Measurements from ENCODE around the gene LARP4B.

Gene LARP4B

DNA sequence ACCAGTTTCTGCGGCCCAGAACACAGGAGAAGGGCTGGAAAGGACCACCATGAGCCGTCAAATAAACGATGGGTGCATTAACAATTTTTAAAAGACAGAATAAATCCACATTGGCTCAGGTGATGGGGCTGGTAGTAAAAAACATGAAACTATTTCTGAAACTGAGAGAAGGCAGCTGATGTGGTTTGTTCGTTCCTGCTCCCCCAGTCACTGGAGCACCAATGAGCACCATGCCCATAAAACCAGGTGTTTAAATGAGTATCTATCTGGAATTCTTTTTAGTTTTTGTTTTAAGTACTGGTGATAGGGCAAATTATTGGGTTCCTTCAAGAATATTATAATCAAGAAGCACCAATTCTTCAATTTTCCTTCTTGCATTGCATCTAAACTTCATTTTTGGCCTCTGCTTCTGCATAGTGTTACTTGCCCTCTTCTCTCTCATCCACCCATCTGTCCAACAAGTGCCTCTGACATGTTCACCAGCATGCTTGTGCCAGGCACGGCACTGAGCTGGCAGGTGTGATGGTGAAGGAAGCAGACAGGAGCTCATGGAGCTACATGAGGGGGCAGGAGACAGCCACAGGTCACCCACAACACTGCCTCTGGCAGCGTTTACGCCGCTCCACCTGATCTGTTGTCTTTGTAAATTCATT lies 65.5 kb downstream of the LARP4B start:
- DNase-seq (no peak), ATAC-seq (no peak)

DNA sequence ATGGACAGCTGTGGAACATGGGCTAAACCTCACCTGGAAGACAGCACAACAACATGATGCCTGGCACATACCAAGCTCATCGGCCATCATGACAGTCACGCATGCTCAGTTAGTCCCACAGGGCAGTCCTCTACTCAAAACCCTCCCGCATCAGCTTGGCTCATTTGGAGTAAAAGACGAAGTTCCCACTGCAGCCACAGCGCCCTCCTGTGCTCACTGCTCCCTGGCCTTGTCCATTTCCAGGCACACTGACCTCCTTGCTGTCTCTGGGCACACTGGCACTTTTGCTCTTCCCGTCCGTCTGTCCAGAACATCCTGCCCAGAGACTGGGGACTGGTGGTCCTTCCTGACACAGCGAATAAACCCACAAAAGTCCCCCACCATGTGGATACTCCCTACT lies 66.2 kb downstream of the LARP4B start:
- ATAC-seq, result no peak
- DNase-seq, result no peak

DNA sequence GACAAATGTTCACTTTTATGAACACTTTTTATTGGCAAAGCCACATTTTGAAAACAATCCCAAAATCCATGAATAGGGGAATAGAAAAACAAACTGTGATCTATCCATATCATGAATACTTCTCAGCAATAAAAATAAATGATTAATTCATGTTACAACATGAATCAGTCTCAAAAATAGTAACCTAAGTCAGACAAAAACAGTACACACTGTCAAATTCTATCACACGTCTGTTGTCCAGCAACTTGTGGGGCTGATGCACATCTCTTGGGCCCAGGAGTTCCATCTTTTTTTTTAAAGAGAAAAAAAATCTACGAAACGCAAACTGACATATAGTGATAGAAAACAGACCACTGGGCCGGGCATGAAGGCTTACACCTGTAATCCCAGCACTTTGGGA lies 71.0 kb downstream of the LARP4B start:
- DNase-seq (no peak), ATAC-seq (no peak)

DNA sequence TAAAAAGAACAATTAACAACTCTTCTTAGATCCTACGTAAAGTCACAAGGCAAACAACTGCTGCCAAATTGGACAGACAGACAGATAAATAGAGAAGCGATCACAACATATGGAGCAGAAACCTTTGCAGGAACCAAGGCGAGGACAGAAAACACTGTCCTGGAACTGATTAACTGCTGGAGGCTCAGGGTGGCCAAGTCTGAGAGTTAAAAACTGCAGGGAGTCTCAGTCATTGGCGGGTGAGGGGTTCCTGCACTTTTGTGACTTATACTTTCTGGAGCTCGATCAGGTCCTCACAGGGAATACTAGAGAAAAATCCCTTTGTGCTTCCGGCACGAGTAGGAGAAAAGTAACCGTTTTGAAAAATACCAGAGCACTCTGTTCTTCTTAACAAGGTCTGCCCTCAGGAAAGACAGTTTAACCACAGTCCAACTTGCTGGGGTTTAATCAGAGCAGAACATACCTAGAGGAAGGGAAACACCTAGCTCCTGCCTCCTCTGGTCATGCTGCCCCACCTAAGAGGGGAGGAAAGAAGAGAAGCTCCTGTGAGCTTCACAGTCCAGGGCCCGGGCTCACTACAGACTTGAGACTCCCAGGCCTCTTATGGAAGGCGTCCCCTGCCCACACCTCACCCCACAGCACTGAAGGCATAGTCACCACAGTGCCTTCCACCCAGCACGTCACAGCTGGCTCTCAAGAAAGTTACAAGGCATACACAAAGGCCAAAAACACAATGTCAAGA lies 74.9 kb downstream of the LARP4B start:
- DNase-seq (no peak), ATAC-seq (no peak)

DNA sequence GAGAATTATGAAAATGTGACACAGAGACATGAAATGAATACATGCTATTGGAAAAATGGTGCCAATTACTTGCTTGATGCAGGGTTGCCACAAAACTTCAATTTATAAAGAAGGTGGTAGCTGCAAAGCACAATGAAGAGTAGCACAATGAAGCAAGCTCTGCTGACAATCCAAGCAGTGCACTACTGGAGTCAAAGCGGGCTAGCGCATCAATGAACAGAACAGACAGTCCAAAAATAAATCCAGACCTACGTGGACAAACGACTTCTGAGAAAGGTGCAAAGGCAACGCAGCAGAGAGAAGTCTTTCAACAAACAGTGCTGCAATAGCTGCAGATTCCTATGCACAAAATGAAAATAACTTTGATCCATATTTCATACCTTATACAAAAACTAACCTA lies 75.8 kb downstream of the LARP4B start:
- DNase-seq, result no peak
- ATAC-seq, result no peak

DNA sequence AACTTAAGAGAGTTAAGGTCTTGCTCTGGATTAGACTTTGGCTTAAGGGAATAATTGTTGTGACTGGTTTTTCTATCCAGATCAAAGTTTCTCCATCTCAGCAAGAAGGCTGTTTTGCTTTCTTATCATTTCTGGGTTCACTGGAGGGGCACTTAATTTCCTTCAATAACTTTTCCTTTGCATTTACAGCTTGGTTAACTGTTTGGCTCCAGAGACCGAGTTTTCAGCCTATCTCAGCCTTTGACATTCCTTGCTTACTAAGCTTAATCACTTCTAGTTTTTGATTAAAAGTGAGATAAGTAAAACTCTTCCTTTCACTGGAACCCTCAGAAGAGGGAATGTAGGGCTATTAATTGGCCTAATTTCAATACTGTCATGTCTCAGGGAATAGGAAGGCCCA lies 76.4 kb downstream of the LARP4B start:
- ATAC-seq (no peak), DNase-seq (no peak)

DNA sequence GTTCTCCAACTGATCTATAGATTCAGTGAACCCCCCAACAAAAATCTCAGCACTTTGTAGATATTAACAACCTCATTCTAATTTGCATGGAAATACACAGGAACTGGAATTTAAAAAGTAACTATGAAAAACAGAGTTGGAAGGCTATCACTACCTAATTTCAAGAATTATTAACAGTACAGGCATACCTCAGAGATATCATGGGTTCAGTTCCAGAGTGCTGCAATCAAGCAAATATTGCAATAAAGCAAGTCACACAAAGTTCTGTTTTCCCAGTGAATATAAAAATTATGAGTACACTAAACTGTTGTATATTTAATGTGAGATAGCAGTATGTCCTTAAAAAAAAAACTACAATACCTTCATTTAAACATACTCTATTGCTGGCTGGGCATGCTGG lies 78.5 kb downstream of the LARP4B start:
- ATAC-seq, result no peak
- no peak for DNase-seq

DNA sequence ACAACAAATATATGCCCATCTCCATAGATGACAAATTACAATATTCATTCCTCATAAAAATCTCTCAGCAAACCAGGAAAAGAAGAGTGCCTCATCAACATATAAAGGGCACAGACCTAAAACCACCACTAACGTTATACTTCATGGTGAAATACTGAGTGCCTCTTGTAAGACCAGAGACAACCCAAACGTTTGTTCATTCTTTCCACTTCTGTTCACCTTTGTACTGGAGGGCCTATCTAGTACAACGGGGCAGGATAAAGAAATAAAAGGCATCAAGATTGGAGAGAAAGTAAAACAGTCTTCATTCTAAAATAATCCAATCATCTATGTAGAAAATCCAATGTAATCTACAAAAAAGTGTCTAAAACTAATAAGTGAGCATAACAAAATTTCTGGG lies 79.1 kb downstream of the LARP4B start:
- peak; percentile 49 for ATAC-seq
- DNase-seq, result no peak

DNA sequence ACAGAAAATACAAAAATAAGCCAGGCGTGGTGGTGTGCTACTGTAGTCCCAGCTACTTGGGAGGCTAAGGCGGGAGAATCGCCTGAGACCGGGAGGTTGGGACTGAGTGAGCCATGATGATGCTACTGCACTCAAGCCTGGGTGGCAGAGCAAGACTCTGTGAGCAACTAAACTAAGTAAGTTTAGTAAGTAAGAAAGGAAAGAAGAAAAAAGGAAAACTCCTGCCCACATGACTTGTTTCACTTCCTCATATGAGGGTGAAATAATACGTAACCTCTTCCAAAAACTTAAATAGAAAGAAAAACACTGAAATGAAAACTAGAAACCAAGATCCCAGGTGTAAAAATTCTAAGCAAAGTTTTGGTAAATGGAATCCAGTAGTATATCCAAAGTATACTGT lies 79.6 kb downstream of the LARP4B start:
- ATAC-seq (no peak), DNase-seq (no peak)

DNA sequence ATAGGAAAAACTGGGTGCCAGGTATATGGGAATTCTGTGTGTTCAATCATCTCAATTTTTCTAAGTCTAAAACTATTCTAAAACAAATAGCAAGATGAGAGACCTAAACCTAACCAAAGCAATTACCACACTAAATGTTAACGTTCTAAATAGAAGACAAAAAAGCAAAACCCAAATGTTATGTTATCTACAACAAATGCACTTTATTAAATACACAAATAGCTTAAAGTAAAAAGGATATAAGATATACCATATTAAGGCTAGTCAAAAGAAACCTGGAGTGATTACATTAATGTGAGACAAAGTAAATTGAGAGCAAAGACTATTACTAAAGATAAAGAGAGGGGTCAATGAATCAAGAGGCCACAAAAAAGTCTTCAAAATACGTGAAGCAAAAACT lies 81.4 kb downstream of the LARP4B start:
- ATAC-seq (no peak), DNase-seq (no peak)

DNA sequence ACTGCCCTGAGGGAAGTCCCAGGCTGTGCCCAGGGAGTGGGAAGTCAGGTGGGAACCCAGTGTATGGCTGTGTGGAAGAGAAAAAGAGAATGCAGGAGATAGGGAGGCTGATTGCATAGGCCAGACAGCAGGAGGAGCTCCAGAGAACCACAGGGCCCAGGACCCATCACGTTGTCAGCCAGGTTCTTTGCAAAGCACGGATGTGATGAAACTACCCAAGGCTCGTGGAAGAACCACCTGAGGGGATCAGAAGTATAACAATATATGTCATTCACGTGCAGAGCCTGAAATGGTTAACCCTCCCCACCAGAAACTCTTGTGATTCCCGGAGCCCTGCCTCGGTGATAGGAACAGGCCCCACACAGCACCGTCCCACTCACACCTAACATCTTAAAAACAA lies 83.6 kb downstream of the LARP4B start:
- DNase-seq, result no peak
- ATAC-seq, result no peak

DNA sequence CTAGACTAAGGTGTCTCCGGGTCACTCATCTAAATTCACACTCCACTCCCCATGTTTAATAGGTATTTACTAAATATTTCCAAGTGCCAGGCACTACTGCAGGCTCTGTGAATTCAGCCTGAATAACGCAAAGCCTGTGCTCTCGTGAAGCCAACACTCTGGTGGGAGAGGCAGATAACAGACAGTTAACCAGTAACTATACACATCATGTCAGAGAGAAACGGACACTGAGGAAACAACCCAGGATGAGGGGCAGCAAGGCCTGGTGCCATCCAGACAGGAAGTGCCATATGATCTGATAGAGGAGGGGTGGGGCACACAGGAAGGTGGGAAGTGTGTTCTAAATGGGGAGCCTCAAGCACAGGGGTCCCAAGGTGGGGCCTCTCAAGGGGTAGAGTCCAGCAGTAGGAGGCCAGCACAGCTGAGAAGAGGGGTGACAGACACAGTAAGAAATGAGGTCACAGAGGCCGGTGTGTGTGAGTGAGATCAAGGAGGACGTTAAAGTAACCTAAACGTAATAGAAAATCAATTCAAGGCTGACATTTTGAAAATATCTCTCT lies 85.3 kb downstream of the LARP4B start:
- DNase-seq, result no peak
- no peak for ATAC-seq

DNA sequence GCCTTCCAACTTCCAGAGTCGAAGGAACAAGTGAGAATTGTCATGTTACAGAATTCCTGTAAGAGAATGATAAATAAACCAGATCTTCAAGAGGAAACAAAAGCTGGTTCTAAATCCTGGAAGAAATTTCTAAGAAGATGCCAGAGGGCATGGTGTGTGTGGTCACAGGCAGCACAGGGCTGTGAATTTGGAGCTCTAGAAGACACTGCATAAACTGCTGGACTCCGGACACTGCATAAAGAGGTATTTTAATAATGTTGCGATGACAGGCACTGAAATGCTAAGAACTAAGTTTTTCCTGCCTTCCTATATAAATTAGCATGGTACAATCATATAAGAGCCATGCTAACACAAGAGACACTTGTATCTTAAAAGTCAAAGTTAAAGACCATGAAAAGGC lies 86.0 kb downstream of the LARP4B start:
- no peak for DNase-seq
- ATAC-seq, result no peak

DNA sequence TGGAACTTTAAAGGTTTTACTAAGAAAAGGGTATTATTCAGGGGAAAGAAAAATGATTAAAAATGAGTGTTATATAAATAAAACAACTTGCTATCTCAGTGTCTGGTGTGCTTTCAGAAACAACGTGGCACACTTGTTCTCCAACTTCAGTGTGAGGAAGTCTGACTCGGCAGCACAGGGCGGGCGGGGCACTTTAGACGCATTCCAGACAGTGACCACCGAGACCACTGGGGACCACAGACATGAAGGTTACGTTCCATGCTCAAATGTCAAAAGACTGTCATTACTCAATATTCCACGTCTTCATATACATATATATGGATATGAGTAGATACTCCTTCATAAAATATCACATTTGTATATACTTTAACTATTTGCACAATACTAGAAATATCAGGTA lies 87.0 kb downstream of the LARP4B start:
- ATAC-seq (peak; percentile 40), DNase-seq (no peak)

DNA sequence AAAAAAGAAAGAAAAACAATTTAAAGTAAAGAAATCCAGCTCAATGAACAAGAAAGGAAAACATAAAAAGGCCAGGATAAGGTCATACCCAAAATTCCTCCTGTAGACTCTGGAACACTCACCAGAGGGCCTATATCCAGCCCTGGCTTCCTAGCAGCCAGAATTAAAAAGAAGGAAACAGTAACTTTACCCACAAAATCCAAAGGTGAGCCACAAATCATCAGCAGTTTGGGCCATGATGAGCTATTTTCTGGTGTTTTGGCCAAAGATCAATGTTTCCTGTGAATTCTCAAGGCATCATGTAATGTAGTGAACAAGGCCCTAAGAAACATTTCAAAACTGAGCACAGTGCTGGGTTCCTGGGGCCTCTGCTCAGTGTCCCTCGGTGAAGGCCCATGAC lies 87.8 kb downstream of the LARP4B start:
- DNase-seq, result no peak
- ATAC-seq, result no peak

DNA sequence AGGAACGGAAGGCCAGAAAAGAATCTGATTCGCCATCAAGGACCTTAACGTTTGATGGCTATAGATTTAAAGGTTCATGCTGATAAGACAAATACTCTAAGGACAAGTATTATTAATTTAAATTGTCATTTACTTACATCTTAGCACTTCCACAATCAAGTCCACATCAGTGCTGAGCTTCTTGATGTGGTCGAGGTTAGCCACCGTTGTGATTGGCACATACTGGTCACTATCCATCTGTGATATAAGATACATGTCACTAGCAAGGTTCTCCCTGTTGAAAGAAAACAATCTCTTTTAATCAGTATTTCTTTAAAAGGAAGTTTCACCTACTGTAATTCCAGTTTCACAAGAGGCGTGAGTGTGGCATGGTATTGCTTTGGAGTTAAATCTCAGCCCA lies 88.7 kb downstream of the LARP4B start:
- no peak for ATAC-seq
- DNase-seq, result no peak

DNA sequence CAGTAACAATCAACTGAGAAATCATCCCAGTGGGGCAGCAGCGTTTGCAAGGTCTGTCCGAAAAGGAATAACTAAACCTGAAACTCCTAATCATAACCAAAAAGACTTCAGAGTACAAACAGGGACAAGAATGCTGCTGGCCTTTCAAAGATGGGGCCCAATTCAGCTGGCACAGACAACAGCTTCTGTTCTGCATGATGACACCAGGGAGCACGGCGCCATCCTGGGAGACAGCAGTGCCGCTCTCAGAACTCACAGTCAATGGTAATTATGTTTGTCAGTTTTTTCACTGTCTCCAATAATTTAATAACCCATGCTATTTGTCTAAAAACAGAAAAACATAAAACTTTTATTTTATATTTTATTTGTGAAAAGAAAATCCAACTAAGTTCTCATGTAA lies 90.0 kb downstream of the LARP4B start:
- DNase-seq, result no peak
- ATAC-seq, result no peak

DNA sequence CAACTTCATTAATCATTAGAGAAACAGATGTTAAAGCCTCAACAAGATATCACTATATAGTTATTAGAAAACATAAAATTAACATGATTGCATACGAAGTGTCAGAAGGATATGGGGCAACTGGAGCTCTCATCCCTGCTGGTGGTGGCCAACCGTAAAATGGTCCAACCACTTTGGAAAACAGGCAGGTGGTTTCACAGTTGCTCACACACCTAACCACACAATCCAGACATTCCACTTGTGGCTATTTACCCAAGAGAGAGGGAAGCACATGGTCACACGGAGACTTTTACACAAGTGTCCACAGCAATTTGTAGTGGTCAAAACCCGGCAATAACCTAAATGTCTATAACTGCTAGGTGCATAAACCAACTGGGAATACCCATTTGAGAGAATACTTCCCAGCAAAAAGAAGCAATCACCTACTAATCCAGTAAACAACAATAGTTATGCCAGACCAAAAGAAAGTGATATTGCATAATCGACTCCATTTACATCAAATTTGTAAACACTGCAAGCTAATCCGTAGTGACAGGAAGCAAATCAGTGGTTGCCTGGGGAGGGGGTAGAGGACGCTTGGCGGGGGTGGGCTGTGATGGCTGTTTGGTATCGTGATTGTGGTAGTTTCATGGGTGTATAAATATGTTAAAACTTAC lies 91.8 kb downstream of the LARP4B start:
- no peak for DNase-seq
- no peak for ATAC-seq

DNA sequence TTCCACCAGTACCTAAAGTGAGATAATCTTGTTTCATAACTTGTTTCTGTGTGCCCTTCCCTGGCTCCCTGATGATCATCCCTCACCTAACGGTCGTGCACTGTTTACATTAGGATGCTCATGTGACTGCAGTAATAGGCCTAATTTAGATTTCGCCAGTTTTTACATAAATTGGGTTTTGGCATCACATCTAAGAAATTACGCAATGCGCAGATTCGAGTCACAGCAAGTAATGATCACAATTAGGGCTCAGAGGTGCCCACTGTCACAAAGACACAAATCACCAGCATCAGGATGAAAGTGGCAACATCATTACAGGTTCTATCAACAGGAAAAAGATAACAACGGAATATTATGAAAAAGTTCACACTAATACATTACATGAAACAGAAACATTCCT lies 94.7 kb downstream of the LARP4B start:
- ATAC-seq, result no peak
- DNase-seq, result no peak

DNA sequence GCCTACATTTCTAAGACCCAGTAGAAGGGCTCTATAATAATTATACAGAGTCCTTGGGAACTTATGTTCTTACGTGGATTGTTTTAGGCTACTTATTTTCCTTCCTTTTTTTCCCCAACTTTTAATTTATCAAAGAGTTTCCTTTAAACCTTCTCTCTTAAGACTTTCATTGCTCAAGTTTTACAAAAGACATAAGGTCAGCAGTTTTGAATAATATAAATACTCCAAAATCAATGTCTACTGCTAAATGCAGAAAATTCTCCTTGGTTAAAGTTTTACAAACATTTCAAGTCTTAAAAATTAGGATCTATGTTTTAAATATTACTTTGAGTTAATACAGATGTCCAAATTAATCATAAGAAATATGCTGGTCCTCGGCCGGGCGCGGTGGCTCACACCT lies 97.0 kb downstream of the LARP4B start:
- no peak for DNase-seq
- no peak for ATAC-seq

DNA sequence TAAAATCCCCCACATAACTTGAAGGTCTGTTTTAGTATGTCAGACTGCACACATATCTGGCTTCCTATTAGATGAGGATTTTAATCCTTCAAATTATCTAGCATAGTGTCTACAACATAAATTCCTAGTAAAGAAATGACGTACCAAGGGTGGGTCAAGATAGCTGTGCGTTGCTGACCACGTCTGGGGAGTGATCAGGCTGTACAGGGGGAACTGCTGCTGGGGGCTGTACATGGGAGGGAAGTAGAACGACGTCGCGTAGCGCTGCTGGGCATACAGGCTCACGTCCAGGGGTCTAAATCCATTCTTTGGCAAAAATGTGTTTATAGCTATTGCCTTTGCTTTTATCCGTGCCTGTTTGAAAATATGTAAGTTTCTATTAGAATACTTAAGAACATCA lies 102.3 kb downstream of the LARP4B start:
- DNase-seq (no peak), ATAC-seq (no peak)

DNA sequence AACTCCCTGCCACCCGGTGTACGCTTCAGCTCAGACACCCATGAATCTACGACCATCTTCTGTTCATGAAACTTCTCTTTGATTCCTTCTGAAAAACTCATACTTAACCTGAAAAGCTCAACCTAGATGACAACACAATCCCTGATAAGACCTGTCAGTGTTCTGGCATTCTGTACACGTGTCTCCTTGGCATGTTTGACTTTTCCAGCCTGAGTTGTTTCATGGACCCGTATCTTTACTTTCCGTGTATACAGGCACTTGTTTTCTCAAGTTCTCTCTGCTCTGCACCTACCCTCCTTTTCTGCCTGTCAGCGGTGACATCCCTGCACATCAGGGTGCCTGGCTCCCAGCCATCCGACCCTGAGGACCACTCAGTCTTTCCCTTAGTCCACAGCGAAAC lies 103.3 kb downstream of the LARP4B start:
- no peak for ATAC-seq
- no peak for DNase-seq

DNA sequence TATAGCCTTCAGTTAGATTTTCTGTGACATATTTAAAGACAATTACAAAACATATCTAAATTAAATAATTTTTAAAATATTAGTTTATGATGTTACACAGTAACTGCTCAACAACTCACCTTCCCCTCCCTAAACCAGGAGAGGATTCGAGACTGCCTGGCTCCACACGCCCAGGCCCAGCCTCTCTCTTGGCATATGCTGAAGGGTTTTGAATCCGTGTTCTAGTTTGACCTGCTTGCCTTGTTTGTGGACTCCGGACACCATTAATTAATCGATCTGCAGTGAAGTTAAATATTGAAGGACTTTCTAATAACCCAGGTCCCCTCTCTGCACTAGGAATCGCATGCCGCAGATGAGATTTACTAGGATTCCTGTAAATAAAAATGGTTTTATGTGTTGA lies 106.6 kb downstream of the LARP4B start:
- DNase-seq, result no peak
- no peak for ATAC-seq

DNA sequence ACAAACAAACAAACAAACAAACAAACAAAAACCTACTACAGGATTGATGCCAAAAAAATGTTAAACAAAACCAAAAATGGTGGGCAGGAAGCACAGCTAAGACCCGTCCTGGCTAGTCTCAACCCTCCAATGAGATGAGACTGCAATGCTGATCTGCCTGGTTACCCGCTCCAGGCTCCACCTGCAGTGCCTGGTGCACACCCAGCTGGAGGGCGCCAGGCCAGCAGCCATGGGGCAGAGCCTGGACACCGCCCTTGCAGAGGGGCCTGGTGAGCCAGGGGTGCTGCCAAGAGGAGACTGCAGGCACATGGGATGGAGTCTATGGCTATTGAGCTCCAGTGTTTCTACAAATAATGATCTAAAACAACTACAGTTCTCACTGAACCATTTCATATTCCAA lies 107.0 kb downstream of the LARP4B start:
- ATAC-seq, result no peak
- DNase-seq, result no peak

Measured in stimulated activated naive CD8-positive, alpha-beta T cell treated with anti-CD3 and anti-CD28 coated beads, Interleukin-15, Interleukin-2, amounts not matched to agents 100 U/mL and 50 U/mL, for 24 hours (primary cell).